Mesendoderm (in vitro differentiated cells): Measurements from ENCODE around the gene ABRACL.
"Not testable (repeated sequence)": the region's sequence is repeated elsewhere in the genome, so short reads cannot be mapped to it uniquely, and the experiment has no call there.

ENCODE experiments used
- DNase-seq: peaks from one replicate; pipeline ENCODE4 v3.0.0; 2013
- H2AK5ac ChIP-seq: 2 replicates; pipeline ENCODE4 v1.6.1; 2013; ENCODE audit warnings: low read length, inconsistent platforms
- H2BK120ac ChIP-seq: 2 replicates; pipeline ENCODE4 v1.6.1; 2013; ENCODE audit warnings: low read depth, mild to moderate bottlenecking, low read length, moderate library complexity, mixed read lengths
- H2BK15ac ChIP-seq: replicated peaks from 2 replicates; pipeline ENCODE4 v1.6.1; 2013; ENCODE audit warnings: low read depth, mild to moderate bottlenecking, moderate library complexity
- H2BK5ac ChIP-seq: 2 replicates; pipeline ENCODE4 v1.6.1; 2013; ENCODE audit warnings: low read length, inconsistent platforms
- H3K18ac ChIP-seq: 2 replicates; pipeline ENCODE4 v1.6.1; 2013; ENCODE audit warnings: mild to moderate bottlenecking, low read length, mixed read lengths
- H3K23ac ChIP-seq: one replicate; pipeline ENCODE4 v1.6.1; 2013; ENCODE audit warnings: low read length
- H3K27ac ChIP-seq: 2 replicates; pipeline ENCODE4 v1.5.1; 2013; ENCODE audit warnings: low read depth, mild to moderate bottlenecking, inconsistent platforms, low read length, moderate library complexity
- H3K27me3 ChIP-seq: 2 replicates; pipeline ENCODE4 v1.6.1; 2013; ENCODE audit warnings: low read length, control low read depth, mild to moderate bottlenecking, inconsistent platforms; ENCODE audit not compliant: insufficient read depth, poor library complexity
- H3K36me3 ChIP-seq: 2 replicates; pipeline ENCODE4 v1.6.1; 2013; ENCODE audit warnings: low read length, inconsistent platforms; ENCODE audit not compliant: control insufficient read depth, insufficient read depth
- H3K4ac ChIP-seq: one replicate; pipeline ENCODE4 v1.6.1; 2013; ENCODE audit warnings: low read depth, mild to moderate bottlenecking, low read length, moderate library complexity
- H3K4me1 ChIP-seq: 2 replicates; pipeline ENCODE4 v1.6.1; 2013; ENCODE audit warnings: low read depth, low read length, inconsistent platforms; ENCODE audit not compliant: control insufficient read depth
- H3K4me2 ChIP-seq: 2 replicates; pipeline ENCODE4 v1.6.1; 2013; ENCODE audit warnings: low read length
- H3K4me3 ChIP-seq: 2 replicates; pipeline ENCODE4 v1.5.1; 2013; ENCODE audit warnings: mild to moderate bottlenecking, low read length
- H3K56ac ChIP-seq: one replicate; pipeline ENCODE4 v1.6.1; 2013; ENCODE audit warnings: low read length
- H3K79me1 ChIP-seq: 2 replicates; pipeline ENCODE4 v1.6.1; 2013; ENCODE audit warnings: low read length, inconsistent platforms
- H3K79me2 ChIP-seq: 2 replicates; pipeline ENCODE4 v1.6.1; 2013; ENCODE audit warnings: mild to moderate bottlenecking, low read length; ENCODE audit not compliant: control insufficient read depth, insufficient read depth
- H3K9ac ChIP-seq: 2 replicates; pipeline ENCODE4 v1.6.1; 2013; ENCODE audit warnings: low read length, inconsistent platforms
- H4K5ac ChIP-seq: one replicate; pipeline ENCODE4 v1.6.1; 2013; ENCODE audit warnings: low read length
- H4K8ac ChIP-seq: one replicate; pipeline ENCODE4 v1.6.1; 2013; ENCODE audit warnings: low read depth, mild to moderate bottlenecking, control low read depth, low read length, moderate library complexity
- WGBS: extraction: QIAGEN DNeasy Blood & Tissue Kit; methylation state at CpG from one replicate; pipeline ENCODE4 v1.1.7; 2013; ENCODE audit warnings: low lambda C conversion rate, missing lambda C conversion rate; ENCODE audit not compliant: insufficient coverage; ENCODE audit errors: extremely low coverage; 5-methylcytosine and 5-hydroxymethylcytosine counted together

Gene ABRACL

GRCh38 chr6:139014945-139015344, 13.6 kb upstream of the ABRACL start:
- Histone ChIP-seq H3K23ac (no peak overlapping the region), H3K27me3 (no peaks in the 10 kb centered on the region), H2BK5ac (no peak overlapping the region), H3K4ac (no peak overlapping the region), H2BK15ac (no peak overlapping the region), H4K5ac (no peak overlapping the region), H3K18ac (no peak overlapping the region), H4K8ac (no peak overlapping the region), H3K4me2 (no peak overlapping the region), H3K79me1 (no peaks in the 10 kb centered on the region), H2AK5ac (no peak overlapping the region), H3K36me3 (no peaks in the 10 kb centered on the region), H3K4me1 (no peaks in the 10 kb centered on the region), H3K79me2 (no peaks in the 10 kb centered on the region), H3K4me3 (no peak overlapping the region), H3K56ac (no peak overlapping the region), H3K27ac (no peak overlapping the region), H2BK120ac (no peak overlapping the region), H3K9ac (no peak overlapping the region)
- no peak for DNase-seq
- WGBS: no CpG with 5 or more reads among the region's 3 CpGs

GRCh38 chr6:139016337-139017213, 12.0 kb upstream of the ABRACL start:
- Histone ChIP-seq H3K56ac (no peak overlapping the region), H3K36me3 (no peaks in the 10 kb centered on the region), H3K79me1 (no peaks in the 10 kb centered on the region), H3K9ac (no peak overlapping the region), H4K5ac (no peak overlapping the region), H3K79me2 (no peaks in the 10 kb centered on the region), H3K23ac (no peak overlapping the region), H3K4me3 (no peak overlapping the region), H3K18ac (no peak overlapping the region), H2AK5ac (no peak overlapping the region), H3K27me3 (no peaks in the 10 kb centered on the region), H4K8ac (no peak overlapping the region), H2BK120ac (no peak overlapping the region), H2BK15ac (no peak overlapping the region), H3K4me1 (no peaks in the 10 kb centered on the region), H2BK5ac (no peak overlapping the region), H3K27ac (no peak overlapping the region), H3K4me2 (no peak overlapping the region), H3K4ac (no peak overlapping the region)
- no peak for DNase-seq
- WGBS: no CpG with 5 or more reads among the region's 7 CpGs

DNA sequence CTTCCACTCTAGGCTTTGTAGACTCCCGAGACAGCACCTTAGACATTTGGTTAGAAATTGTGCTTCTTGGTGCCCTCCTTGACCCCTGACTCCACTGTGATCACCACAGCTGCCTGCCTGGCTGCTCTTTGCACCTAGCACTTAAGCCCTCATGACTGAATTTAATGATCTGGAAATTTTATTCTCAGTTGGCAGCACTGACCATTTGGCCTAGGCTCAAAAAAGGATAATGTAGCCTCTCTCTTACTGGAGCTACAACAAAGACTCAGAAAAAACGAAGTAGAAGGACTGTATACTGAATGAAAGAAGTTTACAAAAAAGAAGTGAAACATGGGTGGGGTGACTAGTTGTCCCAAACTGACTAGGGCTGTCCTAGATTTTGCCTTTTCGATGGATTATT, 11.3 kb upstream of the ABRACL start:
- Histone ChIP-seq H3K27me3 (no peaks in the 10 kb centered on the region), H3K36me3 (no peaks in the 10 kb centered on the region), H3K4me2 (no peak overlapping the region), H3K79me1 (no peaks in the 10 kb centered on the region), H2BK120ac (no peak overlapping the region), H3K4me1 (no peaks in the 10 kb centered on the region), H3K4ac (no peak overlapping the region), H3K23ac (no peak overlapping the region), H3K56ac (no peak overlapping the region), H4K5ac (no peak overlapping the region), H3K79me2 (no peaks in the 10 kb centered on the region), H3K4me3 (no peak overlapping the region), H2AK5ac (no peak overlapping the region), H2BK5ac (no peak overlapping the region), H3K9ac (no peak overlapping the region), H2BK15ac (no peak overlapping the region), H4K8ac (no peak overlapping the region), H3K27ac (no peak overlapping the region), H3K18ac (no peak overlapping the region)
- no peak for DNase-seq
- no CpG with 5 or more reads among the region's 3 CpGs for WGBS

DNA sequence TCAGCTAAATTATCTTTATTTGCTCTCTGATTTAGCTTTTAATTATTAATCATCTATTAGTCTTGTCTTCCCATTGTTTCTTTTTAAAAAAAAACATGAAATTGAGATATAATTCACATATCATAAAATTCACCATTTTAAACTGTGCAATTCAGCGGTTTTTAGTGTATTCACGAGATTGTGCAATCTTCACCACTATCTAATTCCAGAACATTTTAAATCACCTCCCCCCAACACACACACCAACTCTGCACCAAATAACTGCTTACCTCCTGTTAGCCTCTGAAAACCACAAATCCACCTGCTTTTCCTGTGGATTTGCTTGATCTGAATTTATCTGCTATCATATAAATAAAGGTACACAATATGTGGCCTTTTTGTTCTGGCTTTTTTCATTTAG, 8.8 kb upstream of the ABRACL start:
- H3K56ac ChIP-seq: no peak overlapping the region
- DNase-seq: no peak
- no peak overlapping the region for H3K4me2 ChIP-seq
- H3K36me3 ChIP-seq: no peaks in the 10 kb centered on the region
- no peak overlapping the region for H3K4ac ChIP-seq
- H2BK120ac ChIP-seq: no peak overlapping the region
- H3K9ac ChIP-seq: no peak overlapping the region
- H3K27me3 ChIP-seq: no peaks in the 10 kb centered on the region
- no peaks in the 10 kb centered on the region for H3K79me2 ChIP-seq
- H2AK5ac ChIP-seq: no peak overlapping the region
- H2BK15ac ChIP-seq: no peak overlapping the region
- H3K23ac ChIP-seq: no peak overlapping the region
- no peak overlapping the region for H3K18ac ChIP-seq
- no peak overlapping the region for H3K27ac ChIP-seq
- no CpG with 5 or more reads among the region's 2 CpGs for WGBS
- no peaks in the 10 kb centered on the region for H3K79me1 ChIP-seq
- no peak overlapping the region for H4K5ac ChIP-seq
- H3K4me1 ChIP-seq: no peaks in the 10 kb centered on the region
- H3K4me3 ChIP-seq: no peak overlapping the region
- H4K8ac ChIP-seq: no peak overlapping the region
- no peak overlapping the region for H2BK5ac ChIP-seq

DNA sequence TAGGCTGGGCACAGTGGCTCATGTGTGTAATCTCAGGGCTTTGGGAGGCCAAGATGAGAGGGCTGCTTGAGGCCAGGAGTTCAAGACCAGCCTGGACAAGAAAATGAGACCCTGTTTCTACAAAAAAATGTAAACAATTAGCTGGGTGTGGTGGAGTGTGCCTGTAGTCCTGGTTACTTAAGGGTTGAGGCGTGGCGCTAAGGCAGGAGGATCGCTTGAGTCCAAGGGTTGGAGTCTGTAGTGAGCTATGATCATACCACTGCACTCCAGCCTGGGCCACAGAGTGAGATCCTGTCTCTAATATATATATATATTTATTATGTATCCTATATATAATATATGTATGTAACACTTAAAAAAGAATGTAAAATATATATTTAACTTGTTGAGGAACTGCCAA, 7.9 kb upstream of the ABRACL start:
- Histone ChIP-seq H3K27ac (no peak overlapping the region), H3K79me2 (no peaks in the 10 kb centered on the region), H2BK5ac (no peak overlapping the region), H3K18ac (no peak overlapping the region), H3K4me3 (no peak overlapping the region), H2BK120ac (no peak overlapping the region), H3K56ac (no peak overlapping the region), H3K4ac (no peak overlapping the region), H3K9ac (no peak overlapping the region), H3K4me2 (no peak overlapping the region), H3K23ac (no peak overlapping the region), H3K27me3 (no peaks in the 10 kb centered on the region), H3K4me1 (no peaks in the 10 kb centered on the region), H2BK15ac (no peak overlapping the region), H4K5ac (no peak overlapping the region), H2AK5ac (no peak overlapping the region), H4K8ac (no peak overlapping the region), H3K79me1 (no peaks in the 10 kb centered on the region), H3K36me3 (no peaks in the 10 kb centered on the region)
- no CpG with 5 or more reads among the region's 3 CpGs for WGBS
- no peak for DNase-seq

GRCh38 chr6:139025416-139025815, 3.1 kb upstream of the ABRACL start:
- not testable (repeated sequence) for H3K36me3 ChIP-seq, H3K56ac ChIP-seq, H3K4ac ChIP-seq, H2BK15ac ChIP-seq, H4K5ac ChIP-seq, H2BK5ac ChIP-seq, H3K27ac ChIP-seq, H3K23ac ChIP-seq, H4K8ac ChIP-seq, H2BK120ac ChIP-seq, H3K27me3 ChIP-seq, H3K4me3 ChIP-seq, DNase-seq, H2AK5ac ChIP-seq, H3K4me1 ChIP-seq, H3K18ac ChIP-seq, H3K4me2 ChIP-seq, H3K79me1 ChIP-seq, H3K9ac ChIP-seq
- no CpG with 5 or more reads among the region's 3 CpGs for WGBS
- H3K79me2 ChIP-seq: peaks cover 18% of the 10 kb centered on the region
